ENCODE results near the gene RECQL5.

DNA sequence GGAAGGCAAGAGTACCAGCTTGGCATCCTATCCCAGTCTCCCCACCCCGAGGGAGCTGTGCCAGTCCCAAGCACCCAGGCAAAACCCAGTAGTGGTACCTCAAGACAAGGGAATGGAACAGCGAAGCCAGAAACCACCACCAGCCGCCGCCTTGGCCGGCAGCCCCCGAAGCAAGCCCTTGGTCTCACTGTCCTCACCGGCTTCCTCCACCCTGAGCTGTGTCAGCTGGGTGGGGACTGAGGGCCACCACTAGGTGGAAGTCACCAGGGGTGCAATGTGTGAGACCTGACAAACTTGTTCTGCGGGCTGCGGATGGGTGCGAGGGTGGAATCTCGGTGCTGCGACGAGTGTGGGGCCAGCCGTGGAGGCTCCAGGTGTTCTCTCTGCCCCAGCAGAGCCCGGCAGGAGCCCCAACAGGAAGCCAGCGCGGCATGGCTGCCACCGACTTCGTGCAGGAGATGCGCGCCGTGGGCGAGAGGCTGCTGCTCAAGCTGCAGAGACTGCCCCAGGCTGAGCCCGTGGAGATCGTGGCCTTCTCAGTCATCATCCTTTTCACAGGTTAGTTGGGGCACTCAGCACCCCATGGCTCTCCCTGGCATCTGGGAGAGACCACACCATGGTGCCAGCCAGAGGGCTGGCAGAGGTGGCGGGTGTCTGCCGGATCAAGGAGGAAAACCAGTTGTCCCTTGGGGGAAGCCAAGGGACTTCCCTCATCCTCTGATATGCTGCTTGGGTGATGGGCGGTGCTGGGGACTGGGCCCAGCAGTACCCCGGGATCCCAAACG, 27.0 kb downstream of the RECQL5 start:
- TF ChIP-seq CTCF (conservative IDR thresholded peaks at IDR 0.05 in 1 of 2, IDR thresholded peaks at IDR 0.05 in 1 of 2; ENCODE audit: low read depth in 1 of 2, low read length in 2 of 2) (no peak), EZH2 (IDR thresholded peaks at IDR 0.05; ENCODE audit: low read length, missing control alignments) (no peak)

Data from fibroblast of lung (primary cell).